Measurements from ENCODE around the gene SERGEF. TPM values are rescaled to one million over a fixed set of nuclear protein-coding genes. Genes with fewer than 3 reads are reported as not detected.
"Not testable (repeated sequence)": the region's sequence is repeated elsewhere in the genome, so short reads cannot be mapped to it uniquely, and the experiment has no call there.

SERGEF gene
- total RNA-seq, 1 experiment from 2014 or later: 47.0 TPM

- Histone ChIP-seq H3K79me2 (ENCODE audit: low read length) (peaks cover 23% of the 10 kb centered on the region), H3K36me3 (ENCODE audit: insufficient read depth, low read length) (no peaks in the 10 kb centered on the region), H3K4me2 (ENCODE audit: low read depth, low read length, poor library complexity, severe bottlenecking) (peak overlapping the region; percentile 25)
These were observed 107.4 kb downstream of the SERGEF start for GRCh38 chr11:17905477-17905876.

GRCh38 chr11:17901481-17901880 is 111.4 kb downstream of the SERGEF start:
- no peak overlapping the region for H2AFZ ChIP-seq (ENCODE audit: low read length)
- no peak overlapping the region for H3K9ac ChIP-seq (ENCODE audit: low read length)
- H4K20me1 ChIP-seq (ENCODE audit: insufficient read depth, low read depth, low read length): no peaks in the 10 kb centered on the region
- no peaks in the 10 kb centered on the region for H3K9me3 ChIP-seq (ENCODE audit: low read length)
- H3K4me1 ChIP-seq (ENCODE audit: low read length): peaks cover 15% of the 10 kb centered on the region
- H3K27ac ChIP-seq (ENCODE audit: low read length): no peak overlapping the region
- no peak overlapping the region for H3K4me3 ChIP-seq (ENCODE audit: low read length)
- no peaks in the 10 kb centered on the region for H3K27me3 ChIP-seq (ENCODE audit: low read length)
- H3K36me3 ChIP-seq (ENCODE audit: insufficient read depth, low read length): no peaks in the 10 kb centered on the region
- H3K4me2 ChIP-seq (ENCODE audit: low read depth, low read length, poor library complexity, severe bottlenecking): no peak overlapping the region
- H3K79me2 ChIP-seq (ENCODE audit: low read length): peaks cover 23% of the 10 kb centered on the region
- no peak for DNase-seq
- no peaks in the 10 kb centered on the region for H3K9me2 ChIP-seq (replicated peaks; ENCODE audit: insufficient read depth, low read length)

More at GRCh38 chr11:17905477-17905876, 107.4 kb downstream of the SERGEF start:
- Histone ChIP-seq H3K9me2 (replicated peaks; ENCODE audit: insufficient read depth, low read length) (no peaks in the 10 kb centered on the region), H3K4me1 (ENCODE audit: low read length) (peaks cover 50% of the 10 kb centered on the region), H4K20me1 (ENCODE audit: insufficient read depth, low read depth, low read length) (no peaks in the 10 kb centered on the region; the same call in 1 of the 2 replicates), H3K9ac (ENCODE audit: low read length) (no peak overlapping the region), H3K9me3 (ENCODE audit: low read length) (no peaks in the 10 kb centered on the region), H3K4me3 (ENCODE audit: low read length) (no peak overlapping the region), H2AFZ (ENCODE audit: low read length) (no peak overlapping the region), H3K27ac (ENCODE audit: low read length) (peak overlapping the region; percentile 51), H3K27me3 (ENCODE audit: low read length) (no peaks in the 10 kb centered on the region)
- peak; percentile 68 for DNase-seq

DNA sequence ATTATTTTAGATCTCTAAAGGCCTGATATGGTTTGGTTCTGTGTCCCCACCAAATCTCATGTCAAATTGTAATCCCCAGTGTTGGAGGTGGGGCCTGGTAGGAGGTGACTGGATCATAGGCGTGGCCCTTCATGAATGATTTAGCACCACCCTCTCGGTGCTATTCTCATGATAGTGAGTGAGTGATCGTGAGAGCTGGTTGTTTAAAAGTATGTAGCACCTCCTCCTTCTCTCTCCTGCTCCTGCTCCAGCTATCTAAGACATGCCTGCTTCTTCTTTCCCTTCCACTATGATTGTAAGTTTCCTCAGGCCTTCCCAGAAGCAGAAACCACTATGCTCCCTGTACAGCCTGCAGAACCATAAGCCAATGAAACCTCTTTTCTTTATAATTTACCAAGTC is 114.1 kb downstream of the SERGEF start:
- Histone ChIP-seq H2AFZ (ENCODE audit: low read length) (no peak overlapping the region), H3K4me3 (ENCODE audit: low read length) (no peak overlapping the region), H3K36me3 (ENCODE audit: insufficient read depth, low read length) (no peaks in the 10 kb centered on the region), H3K9me3 (ENCODE audit: low read length) (no peaks in the 10 kb centered on the region), H3K9me2 (replicated peaks; ENCODE audit: insufficient read depth, low read length) (no peaks in the 10 kb centered on the region), H3K4me1 (ENCODE audit: low read length) (no peaks in the 10 kb centered on the region), H3K4me2 (ENCODE audit: low read depth, low read length, poor library complexity, severe bottlenecking) (no peak overlapping the region), H3K27me3 (ENCODE audit: low read length) (no peaks in the 10 kb centered on the region), H3K27ac (ENCODE audit: low read length) (no peak overlapping the region), H3K9ac (ENCODE audit: low read length) (no peak overlapping the region), H3K79me2 (ENCODE audit: low read length) (peaks cover 18% of the 10 kb centered on the region), H4K20me1 (ENCODE audit: insufficient read depth, low read depth, low read length) (no peaks in the 10 kb centered on the region)
- no peak for DNase-seq

DNA sequence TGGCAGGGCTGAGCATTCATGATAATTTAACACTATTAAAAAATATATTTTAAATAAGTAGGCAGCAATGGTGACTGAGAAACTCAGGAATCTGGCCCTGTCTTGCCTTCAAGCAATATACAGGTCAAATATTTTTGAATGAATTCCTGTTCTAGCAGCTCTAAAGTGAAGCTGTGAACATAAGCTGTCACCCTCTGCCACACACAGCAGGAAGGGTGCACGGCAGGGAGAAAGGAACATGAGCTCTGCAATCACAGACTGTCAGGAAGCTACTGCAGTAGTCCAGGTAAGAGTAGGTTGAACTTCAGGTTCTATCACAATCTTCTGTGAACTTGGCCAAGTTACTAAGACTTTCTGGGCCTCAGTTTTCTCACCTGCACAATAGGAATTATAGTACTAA is 114.8 kb downstream of the SERGEF start:
- Histone ChIP-seq H3K4me1 (ENCODE audit: low read length) (no peaks in the 10 kb centered on the region), H3K4me2 (ENCODE audit: low read depth, low read length, poor library complexity, severe bottlenecking) (no peak overlapping the region), H3K27me3 (ENCODE audit: low read length) (no peaks in the 10 kb centered on the region), H3K4me3 (ENCODE audit: low read length) (no peak overlapping the region), H4K20me1 (ENCODE audit: insufficient read depth, low read depth, low read length) (no peaks in the 10 kb centered on the region), H2AFZ (ENCODE audit: low read length) (no peak overlapping the region), H3K9ac (ENCODE audit: low read length) (no peak overlapping the region), H3K79me2 (ENCODE audit: low read length) (peaks cover 15% of the 10 kb centered on the region), H3K27ac (ENCODE audit: low read length) (no peak overlapping the region), H3K9me3 (ENCODE audit: low read length) (no peaks in the 10 kb centered on the region), H3K36me3 (ENCODE audit: insufficient read depth, low read length) (no peaks in the 10 kb centered on the region), H3K9me2 (replicated peaks; ENCODE audit: insufficient read depth, low read length) (no peaks in the 10 kb centered on the region)
- no peak for DNase-seq

DNA sequence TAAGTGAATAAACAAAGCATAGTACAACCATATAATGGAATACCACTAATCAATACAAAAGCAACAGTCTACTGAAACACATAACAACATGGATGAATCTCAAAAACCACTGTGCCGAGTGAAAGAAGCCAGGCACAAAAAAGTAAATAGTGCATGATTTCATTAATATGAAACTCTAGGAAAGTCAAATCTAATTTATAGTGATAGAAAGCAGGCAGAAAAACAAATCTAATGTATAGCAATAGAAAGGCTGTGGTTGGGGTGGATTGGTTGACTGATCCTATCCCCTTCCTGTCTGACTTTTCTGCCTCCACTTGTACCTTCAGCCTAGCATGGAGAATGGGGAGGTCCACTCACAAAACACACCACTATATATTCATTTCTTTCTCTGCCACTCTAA is 115.4 kb downstream of the SERGEF start:
- Histone ChIP-seq H4K20me1 (ENCODE audit: insufficient read depth, low read depth, low read length) (no peaks in the 10 kb centered on the region), H3K4me3 (ENCODE audit: low read length) (no peak overlapping the region), H3K9ac (ENCODE audit: low read length) (no peak overlapping the region), H3K27ac (ENCODE audit: low read length) (no peak overlapping the region), H3K79me2 (ENCODE audit: low read length) (peaks cover 14% of the 10 kb centered on the region), H3K9me3 (ENCODE audit: low read length) (no peaks in the 10 kb centered on the region), H3K36me3 (ENCODE audit: insufficient read depth, low read length) (no peaks in the 10 kb centered on the region), H2AFZ (ENCODE audit: low read length) (no peak overlapping the region), H3K9me2 (replicated peaks; ENCODE audit: insufficient read depth, low read length) (no peaks in the 10 kb centered on the region), H3K4me2 (ENCODE audit: low read depth, low read length, poor library complexity, severe bottlenecking) (no peak overlapping the region), H3K4me1 (ENCODE audit: low read length) (no peaks in the 10 kb centered on the region), H3K27me3 (ENCODE audit: low read length) (no peaks in the 10 kb centered on the region)
- no peak for DNase-seq

GRCh38 chr11:17896496-17897151 is 116.2 kb downstream of the SERGEF start:
- not testable (repeated sequence) for H3K36me3 ChIP-seq (ENCODE audit: insufficient read depth, low read length); H3K9me2 ChIP-seq (replicated peaks; ENCODE audit: insufficient read depth, low read length); H3K79me2 ChIP-seq (ENCODE audit: low read length); H3K9ac ChIP-seq (ENCODE audit: low read length); H2AFZ ChIP-seq (ENCODE audit: low read length); H3K4me2 ChIP-seq (ENCODE audit: low read depth, low read length, poor library complexity, severe bottlenecking); DNase-seq; H4K20me1 ChIP-seq (ENCODE audit: insufficient read depth, low read depth, low read length); H3K27ac ChIP-seq (ENCODE audit: low read length); H3K4me3 ChIP-seq (ENCODE audit: low read length); H3K4me1 ChIP-seq (ENCODE audit: low read length); H3K9me3 ChIP-seq (ENCODE audit: low read length); H3K27me3 ChIP-seq (ENCODE audit: low read length)

DNA sequence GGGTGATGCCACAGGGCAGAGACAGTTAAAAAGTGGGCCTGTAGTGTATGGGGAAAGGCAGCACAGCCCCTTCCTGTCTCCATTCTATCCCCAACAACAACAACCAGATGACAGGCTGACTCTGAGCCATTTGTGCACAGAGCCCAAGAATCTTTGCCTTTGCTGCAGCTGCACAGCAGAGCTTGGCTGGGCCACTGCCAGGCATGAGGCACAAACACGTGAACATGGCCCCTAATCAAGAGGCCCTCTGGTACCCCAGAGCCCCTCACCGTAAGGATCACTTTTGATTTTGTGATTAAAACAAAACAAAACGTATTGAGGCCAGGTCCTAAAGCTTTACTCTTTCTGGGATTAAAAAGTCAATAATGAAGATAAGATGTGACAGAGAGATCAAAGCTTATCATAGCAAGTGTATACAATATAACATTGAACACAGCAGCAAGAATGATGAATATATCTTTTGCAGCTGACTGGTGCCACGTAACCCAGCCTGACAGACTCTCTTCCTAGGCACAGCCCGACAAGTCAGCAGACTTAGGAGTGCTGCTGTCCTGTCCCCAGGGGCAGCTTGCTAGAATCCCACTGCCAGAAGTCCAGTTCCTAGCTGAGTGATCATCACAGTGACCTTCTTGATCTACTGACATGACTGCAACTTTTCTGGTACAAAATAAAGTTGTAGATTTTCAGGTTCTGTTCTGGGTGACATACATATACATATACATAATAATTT is 117.8 kb downstream of the SERGEF start:
- Histone ChIP-seq H3K36me3 (ENCODE audit: insufficient read depth, low read length) (no peaks in the 10 kb centered on the region), H3K9me2 (replicated peaks; ENCODE audit: insufficient read depth, low read length) (no peaks in the 10 kb centered on the region), H2AFZ (ENCODE audit: low read length) (no peak overlapping the region), H3K4me2 (ENCODE audit: low read depth, low read length, poor library complexity, severe bottlenecking) (no peak overlapping the region), H3K4me1 (ENCODE audit: low read length) (no peaks in the 10 kb centered on the region), H4K20me1 (ENCODE audit: insufficient read depth, low read depth, low read length) (no peaks in the 10 kb centered on the region), H3K27me3 (ENCODE audit: low read length) (no peaks in the 10 kb centered on the region), H3K4me3 (ENCODE audit: low read length) (no peak overlapping the region), H3K9ac (ENCODE audit: low read length) (no peak overlapping the region), H3K9me3 (ENCODE audit: low read length) (no peaks in the 10 kb centered on the region), H3K27ac (ENCODE audit: low read length) (no peak overlapping the region), H3K79me2 (ENCODE audit: low read length) (peaks cover 3% of the 10 kb centered on the region; the same call in 1 of the 2 replicates)
- DNase-seq: no peak

DNA sequence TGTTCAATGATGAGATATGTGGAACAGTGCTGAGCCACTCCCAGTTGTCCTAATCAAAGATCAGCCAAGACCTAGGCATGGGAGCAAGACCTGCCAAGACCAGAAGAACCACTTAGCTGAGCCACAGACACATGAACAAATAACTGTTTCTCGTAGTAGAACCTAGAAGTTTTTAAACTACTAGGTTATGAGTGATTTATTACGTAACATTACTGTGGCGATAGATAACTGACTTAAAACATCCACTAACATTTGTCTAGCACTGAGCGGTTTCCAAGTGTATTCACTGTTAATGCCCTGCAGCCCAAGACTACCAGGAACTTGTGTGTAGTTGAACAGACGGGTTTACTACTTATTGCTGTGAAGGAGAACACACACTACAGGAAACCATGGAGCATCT is 120.4 kb downstream of the SERGEF start:
- no peaks in the 10 kb centered on the region for H3K27me3 ChIP-seq (ENCODE audit: low read length)
- H3K36me3 ChIP-seq (ENCODE audit: insufficient read depth, low read length): no peaks in the 10 kb centered on the region
- DNase-seq: no peak
- H3K9ac ChIP-seq (ENCODE audit: low read length): no peak overlapping the region
- peaks cover 8% of the 10 kb centered on the region; the same call in 1 of the 2 replicates for H3K79me2 ChIP-seq (ENCODE audit: low read length)
- no peak overlapping the region for H3K4me2 ChIP-seq (ENCODE audit: low read depth, low read length, poor library complexity, severe bottlenecking)
- no peaks in the 10 kb centered on the region for H3K4me1 ChIP-seq (ENCODE audit: low read length)
- H4K20me1 ChIP-seq (ENCODE audit: insufficient read depth, low read depth, low read length): no peaks in the 10 kb centered on the region
- H3K9me3 ChIP-seq (ENCODE audit: low read length): no peaks in the 10 kb centered on the region
- no peaks in the 10 kb centered on the region for H3K9me2 ChIP-seq (replicated peaks; ENCODE audit: insufficient read depth, low read length)
- no peak overlapping the region for H2AFZ ChIP-seq (ENCODE audit: low read length)
- H3K27ac ChIP-seq (ENCODE audit: low read length): no peak overlapping the region
- H3K4me3 ChIP-seq (ENCODE audit: low read length): no peak overlapping the region

Data from Karpas-422 (cell line).